H9 (cell line): ENCODE data around the gene GPHN. TPM values are rescaled to one million over a fixed set of nuclear protein-coding genes. Genes with fewer than 3 reads are reported as not detected.

Experiments used
- DNase-seq: peaks from one replicate; pipeline ENCODE4 v3.0.0-alpha.2; 2017
- H2AFZ ChIP-seq: one replicate; pipeline ENCODE4 v1.6.1; 2013; ENCODE audit warnings: mild to moderate bottlenecking, low read length, control low read depth, moderate library complexity
- H2AK5ac ChIP-seq: 2 replicates; pipeline ENCODE4 v1.6.1; 2013; ENCODE audit warnings: low read length, control low read depth, mixed read lengths; ENCODE audit not compliant: insufficient read length
- H2BK120ac ChIP-seq: one replicate; pipeline ENCODE4 v1.6.1; 2013; ENCODE audit warnings: low read depth, mild to moderate bottlenecking, low read length, control low read depth, inconsistent platforms; ENCODE audit not compliant: poor library complexity, severe bottlenecking
- H2BK12ac ChIP-seq: 2 replicates; pipeline ENCODE4 v1.6.1; 2013; ENCODE audit warnings: low read length, control low read depth, mixed read lengths, low read depth; ENCODE audit not compliant: insufficient read length
- H2BK15ac ChIP-seq: 2 replicates; pipeline ENCODE4 v1.6.1; 2013; ENCODE audit warnings: low read depth, low read length, control low read depth
- H2BK20ac ChIP-seq: one replicate; pipeline ENCODE4 v1.6.1; 2013; ENCODE audit warnings: low read depth, mild to moderate bottlenecking, low read length, control low read depth, inconsistent platforms; ENCODE audit not compliant: poor library complexity, severe bottlenecking
- H2BK5ac ChIP-seq: 2 replicates; pipeline ENCODE4 v1.6.1; 2013; ENCODE audit warnings: low read length, control low read depth, mixed read lengths; ENCODE audit not compliant: insufficient read length
- H3K14ac ChIP-seq: 2 replicates; pipeline ENCODE4 v1.6.1; 2013; ENCODE audit warnings: low read length, control low read depth; ENCODE audit not compliant: insufficient read depth
- H3K18ac ChIP-seq: 2 replicates; pipeline ENCODE4 v1.6.1; 2013; ENCODE audit warnings: low read depth, mild to moderate bottlenecking, mixed read lengths, low read length, control low read depth; ENCODE audit not compliant: insufficient read length
- H3K23ac ChIP-seq: 2 replicates; pipeline ENCODE4 v1.6.1; 2013; ENCODE audit warnings: low read length, control low read depth, mixed read lengths, low read depth; ENCODE audit not compliant: insufficient read length
- H3K23me2 ChIP-seq: 2 replicates; pipeline ENCODE4 v1.6.1; 2013; ENCODE audit warnings: low read depth, mild to moderate bottlenecking, mixed read lengths, low read length, control low read depth; ENCODE audit not compliant: insufficient read length, poor library complexity, severe bottlenecking
- H3K27ac ChIP-seq: 2 replicates; pipeline ENCODE4 v1.5.1; 2013; ENCODE audit warnings: low read length, control low read depth, mixed read lengths, low read depth; ENCODE audit not compliant: insufficient read length
- H3K27me3 ChIP-seq: 2 replicates; pipeline ENCODE4 v1.6.1; 2013; ENCODE audit warnings: low read length, control low read depth, inconsistent platforms; ENCODE audit not compliant: insufficient read depth
- H3K4ac ChIP-seq: 2 replicates; pipeline ENCODE4 v1.6.1; 2013; ENCODE audit warnings: low read depth, mild to moderate bottlenecking, control low read depth, inconsistent platforms, low read length, moderate library complexity
- H3K4me1 ChIP-seq: 2 replicates; pipeline ENCODE4 v1.6.1; 2013; ENCODE audit warnings: low read length, control low read depth, inconsistent platforms; ENCODE audit not compliant: insufficient read depth
- H3K4me2 ChIP-seq: 2 replicates; pipeline ENCODE4 v1.6.1; 2013; ENCODE audit warnings: low read length, control low read depth, mixed read lengths; ENCODE audit not compliant: insufficient read length, insufficient read depth
- H3K56ac ChIP-seq: 2 replicates; pipeline ENCODE4 v1.6.1; 2013; ENCODE audit warnings: low read depth, mild to moderate bottlenecking, mixed read lengths, low read length, control low read depth; ENCODE audit not compliant: insufficient read length
- H3K79me1 ChIP-seq: 2 replicates; pipeline ENCODE4 v1.6.1; 2013; ENCODE audit warnings: low read depth, mild to moderate bottlenecking, moderate library complexity, low read length, control low read depth, inconsistent platforms; ENCODE audit not compliant: insufficient read depth, poor library complexity, severe bottlenecking
- H3K79me2 ChIP-seq: 2 replicates; pipeline ENCODE4 v1.6.1; 2013; ENCODE audit warnings: low read length, control low read depth, inconsistent platforms; ENCODE audit not compliant: insufficient read depth
- H3K9ac ChIP-seq: 2 replicates; pipeline ENCODE4 v1.6.1; 2013; ENCODE audit warnings: low read length, control low read depth, mixed read lengths; ENCODE audit not compliant: insufficient read length; ENCODE audit errors: extremely low read depth
- H3K9me3 ChIP-seq: one replicate; pipeline ENCODE4 v1.6.1; 2013; ENCODE audit warnings: low read depth, low read length, inconsistent platforms; ENCODE audit not compliant: control insufficient read depth
- H3T11ph ChIP-seq: one replicate; pipeline ENCODE4 v1.6.1; 2013; ENCODE audit warnings: mild to moderate bottlenecking, low read length, control low read depth, inconsistent platforms
- H4K20me1 ChIP-seq: one replicate; pipeline ENCODE4 v1.6.1; 2013; ENCODE audit not compliant: control insufficient read depth, insufficient read length, insufficient read depth
- H4K5ac ChIP-seq: 2 replicates; pipeline ENCODE4 v1.6.1; 2013; ENCODE audit warnings: low read depth, mild to moderate bottlenecking, mixed read lengths, low read length, control low read depth; ENCODE audit not compliant: insufficient read length
- H4K8ac ChIP-seq: replicated peaks from 2 replicates; pipeline ENCODE4 v1.6.1; 2013; ENCODE audit warnings: low read length, control low read depth, mixed read lengths, low read depth; ENCODE audit not compliant: insufficient read length
- H4K91ac ChIP-seq: 2 replicates; pipeline ENCODE4 v1.6.1; 2013; ENCODE audit warnings: low read depth, mild to moderate bottlenecking, moderate library complexity, mixed read lengths, low read length, control low read depth; ENCODE audit not compliant: insufficient read length
- H3K27ac Mint-ChIP-seq, 3 experiments: 2 replicates in 2 of 3; 3 replicates in 1 of 3; pipeline ENCODE4 v1.8.0; 2020 to 2021; ENCODE audit warnings: mixed read lengths in 3 of 3, mild to moderate bottlenecking in 1 of 3, moderate library complexity in 1 of 3
- H3K27me3 Mint-ChIP-seq: 2 replicates; pipeline ENCODE4 v1.8.0; 2021; ENCODE audit warnings: low read depth, mild to moderate bottlenecking, moderate library complexity, mixed read lengths
- H3K36me3 Mint-ChIP-seq, 3 experiments: 2 replicates in 2 of 3; 3 replicates in 1 of 3; pipeline ENCODE4 v1.8.0; 2020 to 2021; ENCODE audit warnings: low read depth in 3 of 3, mixed read lengths in 3 of 3; ENCODE audit not compliant: insufficient read depth in 1 of 3
- H3K4me1 Mint-ChIP-seq, 2 experiments: 2 replicates each; pipeline ENCODE4 v1.8.0; 2020; ENCODE audit warnings: mixed read lengths in 2 of 2
- H3K4me3 Mint-ChIP-seq, 2 experiments: 2 replicates in 1 of 2; 3 replicates in 1 of 2; pipeline ENCODE4 v1.8.0; 2020 to 2021; ENCODE audit warnings: mild to moderate bottlenecking in 2 of 2, mixed read lengths in 2 of 2, moderate library complexity in 1 of 2
- H3K9me3 Mint-ChIP-seq, 2 experiments: 2 replicates in 1 of 2; 3 replicates in 1 of 2; pipeline ENCODE4 v1.8.0; 2020; ENCODE audit warnings: mild to moderate bottlenecking in 2 of 2, mixed read lengths in 2 of 2, moderate library complexity in 1 of 2
- CTCF ChIP-seq: fragments of 200-600 bp; sonication (generic); conservative IDR thresholded peaks from 3 replicates; pipeline ENCODE4 v1.8.0; 2021; ENCODE audit warnings: antibody characterized with exemption, mild to moderate bottlenecking
- WGBS: extraction: QIAGEN DNeasy Blood & Tissue Kit; methylation state at CpG from one replicate; pipeline ENCODE4 v1.1.7; 2013; ENCODE audit warnings: missing lambda C conversion rate, low lambda C conversion rate, mixed read lengths; ENCODE audit not compliant: insufficient read length; ENCODE audit errors: extremely low coverage; 5-methylcytosine and 5-hydroxymethylcytosine counted together
- total RNA-seq: library from RNA; stranded (reverse); gene quantifications from 2 replicates; pipeline ENCODE4 v1.2.1, GENCODE V29; 2021

Gene GPHN
- total RNA-seq, 1 experiment from 2014 or later, result 16.1 TPM

GRCh38 chr14:66601932-66602578, 94.1 kb downstream of the GPHN start:
- no peak for TF ChIP-seq CTCF
- Histone ChIP-seq H4K8ac (no peak overlapping the region), H3K9ac (no peak overlapping the region), H2BK120ac (no peak overlapping the region), H2BK5ac (no peak overlapping the region), H2BK15ac (no peak overlapping the region), H2AK5ac (no peak overlapping the region), H3K14ac (no peak overlapping the region), H3K79me2 (no peaks in the 10 kb centered on the region), H3K23ac (no peak overlapping the region), H3K27me3 (no peaks in the 10 kb centered on the region), H3K79me1 (no peaks in the 10 kb centered on the region), H3K4me2 (no peak overlapping the region), H3K56ac (no peak overlapping the region), H3K4ac (no peak overlapping the region), H2AFZ (no peak overlapping the region), H3T11ph (no peak overlapping the region), H3K4me1 (no peaks in the 10 kb centered on the region), H2BK12ac (no peak overlapping the region), H3K9me3 (no peaks in the 10 kb centered on the region), H3K27ac (no peak overlapping the region), H4K20me1 (no peaks in the 10 kb centered on the region), H2BK20ac (no peak overlapping the region), H4K5ac (no peak overlapping the region), H3K18ac (no peak overlapping the region), H3K23me2 (no peaks in the 10 kb centered on the region), H4K91ac (no peak overlapping the region)
- 0 out of 5 replicates have a peak, but pooled peaks cover 0 to under 1% of the 10 kb centered on the region in 2 experiments for H3K9me3 Mint-ChIP-seq
- no peak overlapping the region for H3K4me3 Mint-ChIP-seq
- no peaks in the 10 kb centered on the region for H3K36me3 Mint-ChIP-seq
- no peaks in the 10 kb centered on the region for H3K27me3 Mint-ChIP-seq
- no peak for DNase-seq
- no peak overlapping the region for H3K27ac Mint-ChIP-seq
- WGBS, result no CpG with 5 or more reads among the region's 2 CpGs
- H3K4me1 Mint-ChIP-seq, result no peaks in the 10 kb centered on the region
